Smooth muscle cell (in vitro differentiated cells): ENCODE data around the gene SETD7. TPM values are rescaled to one million over a fixed set of nuclear protein-coding genes. Genes with fewer than 3 reads are reported as not detected.

ENCODE experiments used
- DNase-seq: peaks from one replicate; lab custom pipeline; 2025; ENCODE audit not compliant: unreplicated experiment; lab: John Stamatoyannopoulos, UW
- H2AFZ ChIP-seq: fragments of 200-600 bp; sonication (generic); 2 replicates; pipeline ENCODE4 v1.6.0; 2016; ENCODE audit warnings: antibody characterized with exemption, low read depth, mild to moderate bottlenecking
- H3F3A ChIP-seq: fragments of 200-600 bp; sonication (generic); 2 replicates; pipeline ENCODE4 v1.6.0; 2017; ENCODE audit warnings: antibody characterized with exemption, low read depth
- H3K27ac ChIP-seq: fragments of 200-600 bp; sonication (generic); 2 replicates; pipeline ENCODE4 v1.5.1; 2016; ENCODE audit warnings: low read depth, mild to moderate bottlenecking
- H3K27me3 ChIP-seq: fragments of 200-600 bp; sonication (generic); 2 replicates; pipeline ENCODE4 v1.6.1; 2016; ENCODE audit warnings: low read depth, mild to moderate bottlenecking
- H3K36me3 ChIP-seq: fragments of 200-600 bp; sonication (generic); 2 replicates; pipeline ENCODE4 v1.5.1; 2016; ENCODE audit warnings: low read depth
- H3K4me1 ChIP-seq: fragments of 200-600 bp; sonication (generic); 2 replicates; pipeline ENCODE4 v1.5.1; 2016; ENCODE audit warnings: low read depth
- H3K4me2 ChIP-seq: fragments of 200-600 bp; sonication (generic); 2 replicates; pipeline ENCODE4 v1.6.0; 2016; ENCODE audit warnings: mild to moderate bottlenecking
- H3K4me3 ChIP-seq: fragments of 200-600 bp; sonication (generic); 2 replicates; pipeline ENCODE4 v1.5.1; 2016; ENCODE audit warnings: mild to moderate bottlenecking
- H3K79me2 ChIP-seq: fragments of 200-600 bp; sonication (generic); 2 replicates; pipeline ENCODE4 v1.6.0; 2016; ENCODE audit warnings: low read depth, mild to moderate bottlenecking
- H3K9ac ChIP-seq: fragments of 200-600 bp; sonication (generic); 2 replicates; pipeline ENCODE4 v1.6.0; 2016; ENCODE audit warnings: low read depth
- H3K9me3 ChIP-seq: fragments of 200-600 bp; sonication (generic); replicated peaks from 2 replicates; pipeline ENCODE4 v1.5.1; 2016; ENCODE audit warnings: low read depth
- H4K20me1 ChIP-seq: fragments of 200-600 bp; sonication (generic); 2 replicates; pipeline ENCODE4 v1.6.0; 2016; ENCODE audit warnings: low read depth
- CTCF ChIP-seq: fragments of 200-600 bp; sonication (generic); IDR thresholded peaks from 2 replicates; pipeline ENCODE4 v1.5.1; 2017; ENCODE audit warnings: borderline replicate concordance, mild to moderate bottlenecking, antibody characterized with exemption; ENCODE audit not compliant: insufficient read depth, poor library complexity, severe bottlenecking
- WGBS: methylation state at CpG from one replicate; pipeline ENCODE4 v1.1.7; 2016; ENCODE audit warnings: low lambda C conversion rate; 5-methylcytosine and 5-hydroxymethylcytosine counted together
- polyA plus RNA-seq: library from polyadenylated mRNA; unstranded; fragments of >200 nt; fragmentation: Nextera tagmentation; extraction: Ambion mirVana; gene quantifications from 2 replicates; pipeline ENCODE4 v1.2.1, GENCODE V29; 2016
- total RNA-seq: library from RNA; depleted of rRNA; stranded (reverse); fragments of >200 nt; gene quantifications from 2 replicates; pipeline ENCODE4 v1.2.3, GENCODE V29; 2014

Gene SETD7
- total and polyA plus RNA-seq, 2 experiments from 2014 or later: 8.5 to 34.2 TPM

- Histone ChIP-seq H3K4me2 (no peak overlapping the region), H3F3A (no peaks in the 10 kb centered on the region), H3K27me3 (no peaks in the 10 kb centered on the region), H3K36me3 (no peaks in the 10 kb centered on the region), H4K20me1 (no peaks in the 10 kb centered on the region), H3K9ac (no peak overlapping the region), H2AFZ (no peak overlapping the region), H3K4me1 (peaks cover 17% of the 10 kb centered on the region), H3K79me2 (no peaks in the 10 kb centered on the region), H3K9me3 (no peaks in the 10 kb centered on the region), H3K4me3 (no peak overlapping the region), H3K27ac (no peak overlapping the region)
- no peak for TF ChIP-seq CTCF
- WGBS: 23% methylated on average over 4 of the region's 4 CpGs
- no peak for DNase-seq
These were observed 37.1 kb upstream of the SETD7 start for GRCh38 chr4:139593091-139593564.

- Histone ChIP-seq H3K9ac (no peak overlapping the region), H4K20me1 (no peaks in the 10 kb centered on the region), H3K79me2 (no peaks in the 10 kb centered on the region), H3K36me3 (no peaks in the 10 kb centered on the region), H3K27ac (no peak overlapping the region), H3K9me3 (no peaks in the 10 kb centered on the region), H3K4me3 (no peak overlapping the region), H3K4me2 (no peak overlapping the region), H2AFZ (no peak overlapping the region), H3K4me1 (no peaks in the 10 kb centered on the region), H3K27me3 (no peaks in the 10 kb centered on the region), H3F3A (no peaks in the 10 kb centered on the region)
- 33% methylated on average over 1 of the region's 1 CpG for WGBS
- no peak for DNase-seq
- no peak for TF ChIP-seq CTCF
These were observed 33.5 kb upstream of the SETD7 start for GRCh38 chr4:139589336-139590018.

GRCh38 chr4:139587446-139587845 is 31.4 kb upstream of the SETD7 start:
- TF ChIP-seq CTCF: no peak
- Histone ChIP-seq H3K27ac (no peak overlapping the region), H3K79me2 (no peaks in the 10 kb centered on the region), H3K4me1 (no peaks in the 10 kb centered on the region), H3K36me3 (no peaks in the 10 kb centered on the region), H3K4me3 (no peak overlapping the region), H3K9me3 (no peaks in the 10 kb centered on the region), H3K4me2 (no peak overlapping the region), H3F3A (no peaks in the 10 kb centered on the region), H4K20me1 (no peaks in the 10 kb centered on the region), H3K27me3 (no peaks in the 10 kb centered on the region), H3K9ac (no peak overlapping the region), H2AFZ (no peak overlapping the region)
- WGBS: 96% methylated on average over 4 of the region's 4 CpGs
- no peak for DNase-seq

GRCh38 chr4:139585473-139585872 is 29.5 kb upstream of the SETD7 start:
- Histone ChIP-seq H3K36me3 (no peaks in the 10 kb centered on the region), H3K4me3 (no peak overlapping the region), H3K27me3 (no peaks in the 10 kb centered on the region), H2AFZ (no peak overlapping the region), H3K9ac (no peak overlapping the region), H3F3A (peaks cover 8% of the 10 kb centered on the region), H3K27ac (no peak overlapping the region), H4K20me1 (no peaks in the 10 kb centered on the region), H3K79me2 (no peaks in the 10 kb centered on the region), H3K4me2 (no peak overlapping the region), H3K4me1 (no peaks in the 10 kb centered on the region), H3K9me3 (no peaks in the 10 kb centered on the region)
- no peak for TF ChIP-seq CTCF
- no peak for DNase-seq
- 97% methylated on average over 4 of the region's 4 CpGs for WGBS
